ENCODE results near the gene TMEM238L.

GRCh38 chr17:10836145-10836544 is 32.2 kb upstream of the TMEM238L start:
- TF ChIP-seq CTCF (CRISPR knock-in tag; IDR thresholded peaks at IDR 0.05) (no peak), ZNF639 (CRISPR knock-in tag; conservative IDR thresholded peaks at IDR 0.05) (no peak), FUBP1 (CRISPR knock-in tag; IDR thresholded peaks at IDR 0.05; ENCODE audit: borderline replicate concordance) (no peak), HIVEP1 (CRISPR knock-in tag; IDR thresholded peaks at IDR 0.05) (no peak)
